Naive thymus-derived CD4-positive, alpha-beta T cell (primary cell): ENCODE results near the gene CKB. TPM values are rescaled to one million over a fixed set of nuclear protein-coding genes. Genes with fewer than 3 reads are reported as not detected.

Experiments used
- ATAC-seq: fragments of 150-1000 bp; cut with Tn5 transposase; 2 replicates; pipeline ENCODE4 v1.10.0; 2021; ENCODE audit warnings: mild to moderate bottlenecking, moderate library complexity
- CTCF ChIA-PET: fragments of 350-600 bp; sonication (Branson Sonifier 250); formaldehyde crosslinking; loops from one replicate; lab custom pipeline; 2021; ENCODE audit warnings: antibody characterized with exemption; lab: Charles Lee
- POLR2A ChIA-PET: fragments of 350-600 bp; sonication (Branson Sonifier 250); formaldehyde crosslinking; loops from one replicate; lab custom pipeline; 2021; ENCODE audit warnings: antibody characterized with exemption, inconsistent platforms; lab: Charles Lee
- DNase-seq, 9 donors: peaks; one replicate each; pipeline versions ENCODE4 v3.0.0 to v3.0.0-alpha.2; 2020 to 2022; ENCODE audit warnings: mixed read lengths in 1 of 9
- H3K27ac ChIP-seq: one replicate; pipeline ENCODE4 v1.7.0; 2013; ENCODE audit warnings: mild to moderate bottlenecking, low read depth, low read length, moderate library complexity
- H3K27me3 ChIP-seq, 2 donors: one replicate each; pipeline ENCODE4 v1.7.0; 2013; ENCODE audit warnings: low read length in 2 of 2, mild to moderate bottlenecking in 2 of 2, moderate library complexity in 2 of 2; ENCODE audit not compliant: control insufficient read depth in 2 of 2, insufficient read depth in 2 of 2
- H3K36me3 ChIP-seq, 3 experiments: 1 replicate in 2 of 3; 2 replicates in 1 of 3; pipeline ENCODE4 v1.7.0; 2013; ENCODE audit warnings: low read length in 3 of 3, mild to moderate bottlenecking in 3 of 3, moderate library complexity in 1 of 3; ENCODE audit not compliant: insufficient read depth in 3 of 3, control insufficient read depth in 2 of 3
- H3K4me1 ChIP-seq, 2 donors: one replicate each; pipeline ENCODE4 v1.7.0; 2013; ENCODE audit warnings: low read length in 2 of 2, mild to moderate bottlenecking in 2 of 2, moderate library complexity in 1 of 2; ENCODE audit not compliant: control insufficient read depth in 2 of 2, insufficient read depth in 2 of 2
- H3K4me3 ChIP-seq: 2 replicates; pipeline ENCODE4 v1.7.0; 2013; ENCODE audit warnings: mild to moderate bottlenecking, low read length
- H3K9me3 ChIP-seq, 3 experiments: 1 replicate in 2 of 3; 2 replicates in 1 of 3; pipeline ENCODE4 v1.7.0; 2013; ENCODE audit warnings: low read length in 3 of 3; ENCODE audit not compliant: control insufficient read depth in 2 of 3
- H3K27ac Mint-ChIP-seq, 9 donors: one replicate each; pipeline ENCODE4 v1.8.0; 2020 to 2022; ENCODE audit warnings: mixed read lengths in 9 of 9, mild to moderate bottlenecking in 8 of 9, moderate library complexity in 5 of 9, inconsistent platforms in 2 of 9
- H3K27me3 Mint-ChIP-seq, 5 donors: one replicate each; pipeline ENCODE4 v1.8.0; 2021 to 2022; ENCODE audit warnings: mixed read lengths in 5 of 5, mild to moderate bottlenecking in 1 of 5
- H3K36me3 Mint-ChIP-seq, 5 donors: one replicate each; pipeline ENCODE4 v1.8.0; 2020 to 2022; ENCODE audit warnings: mixed read lengths in 5 of 5, mild to moderate bottlenecking in 3 of 5, inconsistent platforms in 1 of 5
- H3K4me1 Mint-ChIP-seq, 7 donors: one replicate each; pipeline ENCODE4 v1.8.0; 2020 to 2022; ENCODE audit warnings: mixed read lengths in 7 of 7, mild to moderate bottlenecking in 3 of 7, inconsistent platforms in 1 of 7
- H3K4me3 Mint-ChIP-seq, 10 donors: one replicate each; pipeline ENCODE4 v1.8.0; 2020 to 2022; ENCODE audit warnings: mild to moderate bottlenecking in 10 of 10, mixed read lengths in 10 of 10, moderate library complexity in 6 of 10, inconsistent platforms in 2 of 10
- H3K9me3 Mint-ChIP-seq, 11 donors: one replicate each; pipeline ENCODE4 v1.8.0; 2020 to 2022; ENCODE audit warnings: mixed read lengths in 11 of 11, mild to moderate bottlenecking in 4 of 11, inconsistent platforms in 1 of 11, moderate library complexity in 1 of 11
- intact Hi-C, 2 donors: fragments of 100-400 bp; cut with micrococcal nuclease; formaldehyde crosslinking; loops; one replicate each; pipeline ENCODE4 v1.15.1; 2023
- polyA plus RNA-seq, 2 donors: library from polyadenylated mRNA; unstranded; fragments of 300-500 nt; fragmentation: Illumina TruSeq; gene quantifications; one replicate each; pipeline ENCODE4 v1.2.3, GENCODE V29; 2021
- total RNA-seq, 6 experiments: library from RNA in 5 of 6; stranded (reverse) in 5 of 6; gene quantifications; 1 replicate in 5 of 6; 2 replicates in 1 of 6; pipeline ENCODE4 v1.2.3 and lab custom pipeline; 2021 to 2026

Gene CKB
- total and polyA plus RNA-seq, 7 experiments from 2014 or later = 0.40 to 19.8 (median 2.2) TPM; not detected in 1

GRCh38 chr14:103551338-103551762 lies 28.7 kb upstream of the CKB start:
- peaks cover under 1 to 16% (median 9%) of the 10 kb centered on the region in 7 donors for H3K4me1 Mint-ChIP-seq
- peaks cover 0 to 8% (median 0%) of the 10 kb centered on the region in 3 experiments for H3K36me3 ChIP-seq
- no peaks in the 10 kb centered on the region for H3K9me3 Mint-ChIP-seq
- no peak overlapping the region for H3K27ac ChIP-seq
- POLR2A ChIA-PET = no interaction called here
- no peaks in the 10 kb centered on the region for H3K27me3 ChIP-seq
- CTCF ChIA-PET = interaction anchor here (1.2 kb wide), 1 partner anchor 33 kb away, joined by 3 read pairs; no protein-coding TSS in a partner anchor
- intact Hi-C loops = no loop called here
- H3K27ac Mint-ChIP-seq = no peak overlapping the region
- ATAC-seq (no peak), DNase-seq (no peak)
- peaks cover 0 to 4% (median 0%) of the 10 kb centered on the region in 5 donors for H3K36me3 Mint-ChIP-seq
- no peaks in the 10 kb centered on the region for H3K4me1 ChIP-seq
- no peaks in the 10 kb centered on the region for H3K9me3 ChIP-seq
- H3K4me3 Mint-ChIP-seq = no peak overlapping the region
- no peak overlapping the region for H3K4me3 ChIP-seq
- no peaks in the 10 kb centered on the region for H3K27me3 Mint-ChIP-seq

DNA sequence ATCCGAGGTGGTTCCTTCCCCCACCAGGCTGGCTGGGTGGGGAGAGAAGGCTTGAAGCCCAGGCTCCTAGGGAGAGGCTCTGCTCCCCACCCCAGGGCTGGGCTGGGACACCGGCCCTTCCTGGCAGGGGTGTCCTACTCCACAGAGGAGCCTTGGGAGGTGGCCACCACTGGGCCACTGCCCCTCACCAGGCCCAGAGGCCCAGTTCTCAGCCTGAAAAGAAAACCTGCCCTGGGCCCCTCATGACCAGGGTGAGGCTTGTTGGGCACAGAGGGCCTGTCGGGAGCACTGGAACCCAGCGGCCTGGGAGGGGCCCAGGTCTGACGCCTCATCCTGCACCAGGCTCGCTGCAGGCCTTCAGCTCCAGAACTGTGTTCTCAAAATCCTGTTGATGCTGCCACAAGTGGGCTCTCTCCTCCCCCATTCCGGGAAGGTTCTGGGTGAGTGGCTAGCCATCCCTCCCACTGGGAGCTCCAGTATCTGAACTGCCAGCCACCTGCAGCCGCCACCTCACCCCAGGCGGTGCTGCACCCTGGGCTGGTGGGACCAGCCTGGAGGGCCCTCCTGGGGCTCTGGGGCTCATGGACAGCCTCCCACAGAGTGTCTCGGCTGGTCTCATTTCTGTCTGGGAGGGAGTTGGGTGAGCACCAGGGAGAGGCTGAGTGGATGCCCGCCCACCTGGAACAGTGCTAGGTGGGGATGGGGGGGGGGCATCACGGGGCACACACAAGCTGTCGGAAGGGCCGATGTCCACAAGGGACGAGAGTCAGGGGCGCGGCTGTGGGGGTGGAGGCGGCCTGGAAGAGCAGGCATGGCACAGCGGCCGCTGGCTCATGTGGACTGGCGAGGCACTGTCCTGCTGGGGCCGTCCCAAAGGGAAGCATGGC lies 28.1 kb upstream of the CKB start:
- H3K9me3 Mint-ChIP-seq = no peaks in the 10 kb centered on the region
- H3K27me3 ChIP-seq = no peaks in the 10 kb centered on the region
- peaks cover 0 to 15% (median 9%) of the 10 kb centered on the region in 7 donors for H3K4me1 Mint-ChIP-seq
- H3K9me3 ChIP-seq = no peaks in the 10 kb centered on the region
- no peak overlapping the region for H3K4me3 Mint-ChIP-seq
- DNase-seq (no peak), ATAC-seq (no peak)
- ChIA-PET CTCF (interaction anchor here (0.6 kb wide), 1 partner anchor 8 kb away, joined by 3 read pairs; no protein-coding TSS in a partner anchor), POLR2A (interaction anchor here (0.5 kb wide), 1 partner anchor 27 kb away, joined by 3 read pairs; no protein-coding TSS in a partner anchor)
- peaks cover 0 to 4% (median 0%) of the 10 kb centered on the region in 5 donors for H3K36me3 Mint-ChIP-seq
- H3K27ac Mint-ChIP-seq = no peak overlapping the region
- H3K27me3 Mint-ChIP-seq = no peaks in the 10 kb centered on the region
- intact Hi-C loops = no loop called here
- H3K4me3 ChIP-seq = no peak overlapping the region
- no peaks in the 10 kb centered on the region for H3K4me1 ChIP-seq
- no peak overlapping the region for H3K27ac ChIP-seq
- peaks cover 0 to 8% (median 0%) of the 10 kb centered on the region in 3 experiments for H3K36me3 ChIP-seq

DNA sequence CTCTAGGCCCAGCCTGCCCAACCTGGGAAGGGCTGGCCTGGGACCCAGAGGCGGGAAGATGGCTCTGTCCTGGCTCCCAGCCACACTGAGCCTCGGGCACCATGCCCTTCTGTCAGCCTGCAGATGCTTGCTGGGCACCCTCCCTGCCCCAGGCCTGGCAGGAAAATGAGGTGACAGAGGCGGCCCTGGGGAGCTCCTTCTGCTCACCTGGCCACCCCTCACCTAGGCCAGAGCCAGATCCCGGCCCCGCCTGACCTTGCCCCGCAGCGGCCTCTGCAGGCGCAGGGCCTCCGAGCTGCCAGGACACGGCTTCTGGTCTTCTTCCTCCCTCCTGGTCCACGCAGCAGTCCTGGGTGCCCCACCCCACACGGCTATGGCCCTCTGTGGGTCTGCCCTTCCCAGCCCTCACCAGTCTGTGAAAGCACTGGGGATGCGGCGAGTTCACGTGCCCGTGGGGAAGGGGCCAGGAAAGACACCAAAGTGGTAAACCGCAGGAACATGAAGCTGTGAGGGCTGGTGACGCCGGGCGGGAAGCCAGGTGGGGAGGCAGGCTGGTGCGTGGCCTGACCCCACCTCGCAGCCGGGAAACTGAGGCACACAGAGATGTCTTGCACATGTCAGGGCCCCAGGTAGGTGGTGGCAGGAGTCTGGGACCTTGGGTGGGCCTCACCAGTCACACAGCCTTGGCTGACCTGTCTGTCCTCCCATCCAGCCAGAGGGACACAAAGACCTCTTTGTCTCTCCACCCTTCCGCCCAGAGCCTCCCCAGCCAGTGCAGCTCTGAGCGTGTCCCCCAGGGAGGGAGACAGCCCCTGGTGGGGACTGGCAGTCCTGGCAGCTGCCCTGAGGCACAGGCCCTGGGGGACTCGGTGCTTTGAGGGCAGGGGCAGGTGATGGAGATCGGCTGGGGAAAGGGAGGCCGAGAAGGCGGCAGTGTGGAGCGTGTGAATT lies 27.0 kb upstream of the CKB start:
- DNase-seq (no peak), ATAC-seq (no peak)
- no peaks in the 10 kb centered on the region for H3K27me3 ChIP-seq
- no peaks in the 10 kb centered on the region for H3K27me3 Mint-ChIP-seq
- H3K9me3 Mint-ChIP-seq = no peaks in the 10 kb centered on the region
- peaks cover 0 to 5% (median under 1%) of the 10 kb centered on the region in 7 donors for H3K4me1 Mint-ChIP-seq
- no peak overlapping the region for H3K27ac ChIP-seq
- POLR2A ChIA-PET = interaction anchor here (0.5 kb wide), 1 partner anchor 26 kb away, joined by 3 read pairs; no protein-coding TSS in a partner anchor
- intact Hi-C loops = no loop called here
- peaks cover 0 to 4% (median 0%) of the 10 kb centered on the region in 5 donors for H3K36me3 Mint-ChIP-seq
- H3K9me3 ChIP-seq = no peaks in the 10 kb centered on the region
- H3K4me3 Mint-ChIP-seq = no peak overlapping the region
- no peak overlapping the region for H3K4me3 ChIP-seq
- no peak overlapping the region for H3K27ac Mint-ChIP-seq
- H3K36me3 ChIP-seq = peaks cover 0 to 8% (median 0%) of the 10 kb centered on the region in 3 experiments
- no peaks in the 10 kb centered on the region for H3K4me1 ChIP-seq
- CTCF ChIA-PET = interaction anchor here (0.6 kb wide), 1 partner anchor 9 kb away, joined by 3 read pairs; no protein-coding TSS in a partner anchor

DNA sequence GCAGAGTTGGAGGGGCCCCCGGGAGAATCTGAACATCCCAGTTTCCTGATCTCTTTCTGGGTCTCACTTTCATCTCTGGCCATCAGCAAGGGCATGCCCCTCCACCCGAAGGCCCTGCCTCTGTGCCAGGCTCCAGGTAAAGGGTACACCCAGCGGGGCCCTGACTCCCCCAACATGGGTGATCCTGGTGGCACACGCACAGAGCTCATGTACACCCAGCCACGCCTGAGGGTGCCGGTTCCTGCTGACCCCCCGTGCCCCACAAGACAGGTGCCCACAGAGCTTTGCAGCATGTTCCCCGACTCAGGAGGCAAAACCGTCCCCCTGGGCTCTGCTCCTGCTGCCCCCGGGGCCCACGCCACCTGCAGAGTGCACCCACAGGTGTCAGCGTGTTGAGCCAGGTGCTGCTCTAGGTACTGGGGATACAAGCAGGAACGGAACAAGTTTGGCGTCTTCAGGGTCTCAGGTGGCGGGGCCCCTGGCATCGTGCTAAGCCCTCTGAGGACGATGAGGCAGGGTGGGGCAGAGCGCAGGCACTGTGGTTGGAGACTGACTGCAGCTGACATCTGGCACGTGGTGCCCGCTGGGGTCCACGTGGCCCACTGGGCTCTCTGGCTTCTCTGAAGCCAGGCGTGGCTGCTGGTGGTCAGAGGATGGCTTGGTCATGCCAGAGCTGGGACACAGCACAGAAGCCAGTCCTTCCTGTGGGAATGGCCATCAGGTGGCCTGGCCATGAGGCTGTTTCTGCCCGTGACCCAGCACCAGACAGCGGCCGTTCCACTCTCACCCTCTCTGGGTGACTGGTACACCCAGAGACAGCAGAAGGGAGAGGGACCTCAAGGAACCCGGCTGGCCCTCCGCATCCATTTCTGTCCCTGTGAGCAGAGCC lies 26.1 kb upstream of the CKB start:
- no peaks in the 10 kb centered on the region for H3K9me3 Mint-ChIP-seq
- H3K4me1 Mint-ChIP-seq = peaks cover 0 to 5% (median 0%) of the 10 kb centered on the region in 7 donors
- Histone ChIP-seq H3K4me3 (no peak overlapping the region), H3K27me3 (no peaks in the 10 kb centered on the region), H3K9me3 (no peaks in the 10 kb centered on the region), H3K36me3 (peaks cover 0 to 8% (median 0%) of the 10 kb centered on the region in 3 experiments), H3K27ac (no peak overlapping the region), H3K4me1 (no peaks in the 10 kb centered on the region)
- H3K27me3 Mint-ChIP-seq = no peaks in the 10 kb centered on the region
- H3K27ac Mint-ChIP-seq = no peak overlapping the region
- H3K4me3 Mint-ChIP-seq = no peak overlapping the region
- intact Hi-C loops = no loop called here
- ATAC-seq (no peak), DNase-seq (no peak)
- peaks cover 0 to 4% (median 0%) of the 10 kb centered on the region in 5 donors for H3K36me3 Mint-ChIP-seq
- ChIA-PET CTCF (no interaction called here), POLR2A (no interaction called here)

GRCh38 chr14:103547941-103548462 lies 25.4 kb upstream of the CKB start:
- H3K4me3 ChIP-seq = no peak overlapping the region
- Mint-ChIP-seq H3K27ac (no peak overlapping the region), H3K9me3 (no peaks in the 10 kb centered on the region), H3K27me3 (no peaks in the 10 kb centered on the region), H3K4me3 (no peak overlapping the region), H3K4me1 (peaks cover 0 to 4% (median 0%) of the 10 kb centered on the region in 7 donors), H3K36me3 (peaks cover 0 to 4% (median 0%) of the 10 kb centered on the region in 5 donors)
- peaks cover 0 to 7% (median 0%) of the 10 kb centered on the region in 3 experiments for H3K36me3 ChIP-seq
- ChIA-PET POLR2A (no interaction called here), CTCF (interaction anchor here (0.6 to 2.5 kb wide), 3 partner anchors 18 to 410 kb away, joined by 3 to 12 read pairs (median 5); partner anchors contain the start of gene TRMT61A)
- H3K9me3 ChIP-seq = no peaks in the 10 kb centered on the region
- no peaks in the 10 kb centered on the region for H3K4me1 ChIP-seq
- ATAC-seq = no peak
- no peak for DNase-seq
- no peak overlapping the region for H3K27ac ChIP-seq
- H3K27me3 ChIP-seq = no peaks in the 10 kb centered on the region
- intact Hi-C loops = no loop called here
